Measurements from ENCODE around the gene FEM1B.

DNA sequence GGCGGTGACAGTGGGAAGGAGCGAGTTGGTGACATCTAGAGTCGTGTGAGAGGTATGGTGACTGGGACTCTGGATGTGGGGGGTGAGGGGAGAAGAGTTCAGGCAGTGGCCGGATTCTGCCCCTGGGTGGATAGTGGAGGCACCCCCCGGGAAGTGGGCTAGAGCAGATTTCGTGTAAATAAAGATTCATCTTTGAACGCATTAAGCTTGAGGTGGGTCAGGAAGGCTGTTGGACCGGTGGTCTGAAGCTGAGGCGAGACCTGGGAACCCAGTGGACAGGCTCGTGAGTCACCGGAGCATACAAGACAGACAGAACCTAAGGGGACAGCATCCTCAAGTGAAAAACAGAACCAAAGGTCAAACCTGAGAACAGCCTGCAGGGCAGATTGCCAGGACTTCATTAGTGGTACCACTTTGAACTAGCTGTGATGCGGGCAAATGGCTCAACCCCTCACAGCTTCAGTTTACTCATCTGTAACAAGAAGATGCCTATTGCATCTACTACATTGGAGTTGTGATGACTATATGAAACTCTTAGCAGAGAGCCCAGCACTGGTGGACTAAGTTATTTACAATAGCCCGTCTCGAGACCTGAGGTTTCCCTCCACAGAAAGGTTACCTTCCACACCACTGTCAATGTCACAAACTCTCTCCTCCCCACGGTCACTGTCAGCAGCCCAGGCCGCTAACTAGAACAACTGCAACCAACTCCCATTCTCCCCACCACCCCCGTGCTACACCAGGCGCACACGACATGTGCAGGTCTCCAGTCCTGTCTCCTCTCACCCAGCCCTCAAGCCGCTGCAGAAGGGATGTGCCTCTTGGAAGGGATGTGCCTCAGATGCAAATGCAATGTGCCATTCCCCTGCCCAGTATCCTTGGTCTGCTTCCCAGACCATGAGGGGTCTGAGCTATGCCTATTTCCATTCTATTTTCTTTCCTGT is 47.1 kb upstream of the FEM1B start:
- TF ChIP-seq ARNTL (CRISPR knock-in tag; IDR thresholded peaks at IDR 0.05; ENCODE audit: borderline replicate concordance, low read depth) (no peak), ZC3H10 (CRISPR knock-in tag; IDR thresholded peaks at IDR 0.05) (no peak), ZFP30 (CRISPR knock-in tag; IDR thresholded peaks at IDR 0.05) (no peak), ZFP3 (CRISPR knock-in tag; IDR thresholded peaks at IDR 0.05) (no peak), CSDC2 (CRISPR knock-in tag; IDR thresholded peaks at IDR 0.05) (no peak), ISL1 (CRISPR knock-in tag; IDR thresholded peaks at IDR 0.05) (no peak), OSR1 (CRISPR knock-in tag; IDR thresholded peaks at IDR 0.05) (no peak), GLIS3 (CRISPR knock-in tag; IDR thresholded peaks at IDR 0.05) (no peak)
- TF ChIP-seq, protein P1, sequence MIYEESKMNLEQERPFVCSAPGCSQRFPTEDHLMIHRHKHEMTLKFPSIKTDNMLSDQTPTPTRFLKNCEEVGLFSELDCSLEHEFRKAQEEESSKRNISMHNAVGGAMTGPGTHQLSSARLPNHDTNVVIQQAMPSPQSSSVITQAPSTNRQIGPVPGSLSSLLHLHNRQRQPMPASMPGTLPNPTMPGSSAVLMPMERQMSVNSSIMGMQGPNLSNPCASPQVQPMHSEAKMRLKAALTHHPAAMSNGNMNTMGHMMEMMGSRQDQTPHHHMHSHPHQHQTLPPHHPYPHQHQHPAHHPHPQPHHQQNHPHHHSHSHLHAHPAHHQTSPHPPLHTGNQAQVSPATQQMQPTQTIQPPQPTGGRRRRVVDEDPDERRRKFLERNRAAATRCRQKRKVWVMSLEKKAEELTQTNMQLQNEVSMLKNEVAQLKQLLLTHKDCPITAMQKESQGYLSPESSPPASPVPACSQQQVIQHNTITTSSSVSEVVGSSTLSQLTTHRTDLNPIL (CRISPR knock-in tag; IDR thresholded peaks at IDR 0.05; ENCODE audit: low read depth), result no peak

All from SK-N-SH treated with all-trans-retinoic acid at 6 μM for 48 hours (cell line).